NCI-H187 (cell line): Measurements from ENCODE around the gene KRT37.
"Not testable (repeated sequence)": the region's sequence is repeated elsewhere in the genome, so short reads cannot be mapped to it uniquely, and the experiment has no call there.

Experiments used
- DNase-seq, 2 experiments: peaks; one replicate each; lab custom pipeline; 2025; lab: John Stamatoyannopoulos, UW

KRT37 gene

DNA sequence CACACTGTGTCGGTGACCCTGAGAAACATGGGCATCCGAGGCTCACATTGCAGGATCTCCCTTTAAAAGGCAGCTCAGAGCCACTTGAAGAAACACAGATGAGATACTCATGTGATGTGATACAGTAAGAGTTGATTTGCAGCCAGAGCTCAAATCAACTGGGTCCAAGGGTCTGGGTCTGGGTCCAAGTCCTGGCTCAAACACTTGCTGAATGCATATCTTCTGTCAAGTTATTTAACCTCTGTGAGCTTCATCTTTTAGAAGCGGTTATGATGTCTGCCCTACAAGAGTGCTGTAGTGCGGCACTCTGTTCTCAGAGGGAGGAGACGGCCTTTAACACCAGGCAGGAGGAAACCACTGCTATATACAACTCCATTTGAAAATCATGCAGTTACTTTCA, 10.0 kb upstream of the KRT37 start:
- DNase-seq = peak in 1 of 2 experiments; percentile 81

DNA sequence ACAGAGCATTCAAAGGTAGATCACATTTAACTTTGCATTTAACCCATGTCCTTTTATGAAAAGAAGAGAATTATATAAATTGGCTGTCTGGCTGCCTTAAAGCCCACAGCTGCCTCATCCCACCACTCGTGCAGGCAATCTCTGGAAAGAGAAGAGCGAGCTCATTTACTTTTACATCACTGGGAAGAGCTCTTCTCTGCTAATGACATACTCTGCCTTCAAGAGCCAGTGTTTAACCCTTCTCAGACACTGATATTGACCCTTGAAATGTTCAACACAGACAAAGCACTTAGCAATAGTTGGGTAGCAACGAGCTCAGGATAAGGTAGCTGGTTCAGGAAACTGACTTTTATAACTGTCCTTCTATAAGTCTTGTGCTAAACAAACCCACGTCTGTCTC, 9.6 kb upstream of the KRT37 start:
- DNase-seq = peak; percentile 66 to 81

DNA sequence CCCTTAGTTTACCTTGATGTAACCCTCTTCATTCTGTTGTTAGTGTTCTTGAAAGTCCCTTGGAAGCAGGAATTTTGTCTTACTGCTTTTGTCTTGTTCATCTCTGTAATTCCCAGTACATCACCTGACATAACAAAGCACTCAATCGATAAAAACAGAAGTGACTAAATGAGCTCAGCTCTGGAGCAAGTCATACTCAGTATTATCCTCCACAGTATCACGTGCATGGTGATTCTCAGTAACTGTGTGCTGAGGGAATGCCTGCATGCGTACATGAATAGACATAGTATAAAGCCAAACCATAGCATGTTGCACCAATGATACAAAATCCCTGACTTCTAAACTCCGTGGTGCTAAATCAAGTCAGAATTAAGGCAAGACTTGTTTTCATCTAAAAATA, 9.2 kb upstream of the KRT37 start:
- DNase-seq = no peak

- DNase-seq = not testable (repeated sequence)
Observed at GRCh38 chr17:41430376-41430775, 6.0 kb upstream of the KRT37 start.

DNA sequence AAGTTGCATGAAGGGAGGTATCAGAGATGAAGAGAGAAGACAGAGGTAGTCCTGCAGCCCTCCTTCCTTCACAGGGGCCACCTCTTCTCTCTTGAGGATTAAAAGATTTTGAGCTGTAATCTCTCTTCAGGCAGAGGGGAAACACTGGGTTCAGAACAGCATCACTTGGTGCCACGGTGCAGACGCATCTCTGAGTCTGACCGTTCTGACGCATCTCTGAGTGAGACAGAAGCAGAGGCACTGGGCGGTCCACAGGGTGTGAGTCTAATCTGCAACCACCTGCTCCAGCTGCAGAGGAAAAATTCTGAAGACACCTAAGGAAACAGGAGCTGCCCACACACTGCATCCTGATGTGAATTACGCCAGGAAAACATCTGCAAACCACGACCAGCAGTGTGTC, 5.3 kb upstream of the KRT37 start:
- no peak for DNase-seq

GRCh38 chr17:41428591-41429291, 4.4 kb upstream of the KRT37 start:
- DNase-seq = no peak

- not testable (repeated sequence) for DNase-seq
Observed at GRCh38 chr17:41422586-41422985, 1.8 kb downstream of the KRT37 start.

GRCh38 chr17:41421617-41422016, 2.8 kb downstream of the KRT37 start:
- DNase-seq = no peak

GRCh38 chr17:41421116-41421515, 3.3 kb downstream of the KRT37 start:
- DNase-seq = no peak

DNA sequence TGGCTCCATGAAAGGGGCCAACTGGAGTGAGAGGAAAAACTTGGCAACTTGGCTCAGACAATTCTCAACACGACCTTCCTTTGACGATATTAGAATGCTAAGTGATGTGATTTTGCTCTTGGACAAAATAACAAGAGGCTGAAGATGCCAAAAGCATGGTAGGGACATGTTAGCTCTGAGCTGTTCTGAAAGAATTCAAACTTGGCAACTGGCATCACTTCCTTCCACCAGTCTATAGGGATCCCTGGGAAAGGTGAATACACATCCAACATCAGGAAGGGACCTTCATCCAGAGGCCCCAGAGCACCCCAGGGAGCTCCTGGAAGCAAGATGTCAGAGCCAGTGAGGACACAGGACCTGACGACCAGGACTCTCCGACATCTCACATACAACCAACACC, 4.3 kb downstream of the KRT37 start:
- no peak for DNase-seq

DNA sequence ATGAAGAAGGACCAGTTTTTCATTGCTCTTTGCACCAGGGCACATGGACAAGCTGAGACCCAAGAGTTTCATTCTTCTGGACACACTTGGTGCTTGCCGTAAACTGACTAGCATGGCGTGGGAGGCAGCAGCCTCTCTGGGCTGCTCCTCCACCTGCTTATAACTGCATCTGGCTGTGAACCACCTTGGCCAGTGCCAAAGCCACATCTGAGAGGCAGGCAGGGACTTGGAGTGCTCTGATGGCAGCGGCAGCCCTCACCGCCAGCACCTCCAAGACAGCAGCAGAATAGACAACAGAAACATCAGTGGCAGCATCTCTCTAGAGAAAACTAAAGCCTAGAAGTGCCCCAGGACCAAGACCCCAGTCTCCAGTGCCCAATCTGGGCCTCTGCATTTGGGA, 4.7 kb downstream of the KRT37 start:
- no peak for DNase-seq

DNA sequence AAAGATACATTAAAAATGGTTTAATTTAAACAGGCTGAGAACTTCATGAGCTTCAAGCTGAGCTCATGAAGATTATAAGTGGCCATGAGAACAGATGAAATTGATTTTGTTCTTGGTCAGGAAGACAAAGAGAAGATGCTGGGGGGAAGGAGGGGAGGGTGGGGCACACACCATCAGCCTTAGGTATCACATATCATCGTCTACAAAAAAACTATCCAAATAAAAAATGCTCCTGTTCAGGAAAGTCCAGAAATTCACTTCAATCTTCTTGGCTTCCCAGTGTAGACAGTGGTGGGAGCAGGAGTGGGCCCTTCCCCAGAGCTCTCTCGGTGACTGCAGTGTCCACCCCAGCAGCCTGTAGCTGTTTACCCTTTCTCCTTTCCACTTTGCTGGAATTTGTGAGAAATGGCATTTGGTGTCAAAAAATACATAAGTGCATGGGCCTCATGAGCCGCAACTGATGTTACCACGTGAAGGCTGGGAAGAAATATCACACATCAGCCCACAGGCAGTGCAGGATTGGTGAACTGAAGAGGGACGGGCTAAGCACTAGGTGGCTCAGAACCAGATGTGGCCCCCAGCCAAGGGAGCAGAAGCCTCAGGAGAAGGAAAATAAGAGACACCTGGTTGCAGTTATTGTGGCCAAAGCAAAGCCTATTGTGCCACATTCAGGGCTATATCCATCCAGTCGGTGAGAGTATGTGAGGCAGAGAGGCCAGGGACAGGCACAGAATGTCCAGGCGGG, 6.1 kb downstream of the KRT37 start:
- no peak for DNase-seq

DNA sequence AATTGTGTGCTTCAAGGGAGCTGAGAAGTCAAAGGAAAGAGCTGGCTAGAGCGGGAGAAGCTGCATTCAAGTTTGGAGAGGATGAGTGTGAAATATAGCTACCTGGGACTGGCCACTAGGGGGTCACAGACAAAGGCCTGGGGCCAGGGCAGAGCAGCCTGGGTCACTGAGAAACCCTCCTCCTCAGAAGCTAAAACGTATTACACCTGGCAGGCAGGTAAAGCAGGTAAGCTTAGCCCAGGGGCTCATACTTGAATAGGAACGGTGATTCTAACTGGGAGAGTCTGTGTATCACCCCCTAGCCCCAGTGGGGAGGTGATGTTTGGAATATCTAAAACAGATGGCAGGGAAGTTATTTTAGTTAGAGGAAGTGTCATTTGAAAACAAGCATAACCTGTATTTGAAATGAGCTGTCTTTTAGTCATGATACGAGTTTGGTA, 6.8 kb downstream of the KRT37 start:
- DNase-seq = no peak

GRCh38 chr17:41417127-41417526, 7.3 kb downstream of the KRT37 start:
- no peak for DNase-seq

DNA sequence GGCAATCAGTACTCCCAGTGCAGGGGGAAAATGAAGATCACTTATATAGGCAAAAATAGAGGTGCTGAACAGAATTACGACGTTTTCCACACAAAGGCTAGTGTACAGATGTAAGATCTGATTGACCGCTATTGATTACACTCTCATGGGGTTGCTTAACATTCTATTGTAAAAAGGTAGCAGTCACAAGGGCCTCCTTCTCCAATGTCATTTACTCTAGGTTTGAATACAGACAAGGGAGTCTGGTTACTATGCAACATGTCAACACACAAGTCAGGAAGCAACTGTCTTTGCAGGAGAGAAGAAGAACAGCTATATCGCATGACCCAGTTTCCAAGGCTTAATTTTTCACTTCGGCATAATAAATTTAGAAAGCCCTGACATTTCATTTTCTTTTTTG, 7.9 kb downstream of the KRT37 start:
- no peak for DNase-seq

GRCh38 chr17:41415833-41416335, 8.5 kb downstream of the KRT37 start:
- no peak for DNase-seq

- DNase-seq = no peak
Observed at GRCh38 chr17:41415411-41415810, 9.0 kb downstream of the KRT37 start.

DNA sequence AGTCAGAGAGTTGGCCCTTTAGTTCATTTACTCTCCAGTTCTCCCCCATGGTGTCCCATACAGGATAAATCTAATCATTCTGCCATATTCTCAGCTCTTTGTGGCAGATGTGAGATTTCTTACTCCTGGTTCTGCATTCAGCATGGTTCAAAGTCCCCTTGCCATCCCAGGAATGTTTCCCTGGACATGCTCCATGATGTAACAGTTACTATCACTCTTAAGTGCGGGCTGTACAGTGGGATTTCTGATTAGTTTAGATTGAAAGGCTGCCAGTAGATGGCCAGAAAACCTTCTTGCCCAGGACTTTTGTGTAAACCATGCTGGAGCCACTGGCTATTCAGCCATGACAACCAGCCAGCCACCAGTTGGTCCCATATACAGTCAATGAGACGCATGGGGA, 10.4 kb downstream of the KRT37 start:
- no peak for DNase-seq

GRCh38 chr17:41413353-41413957, 10.9 kb downstream of the KRT37 start:
- DNase-seq = peak; percentile 10 to 33

DNA sequence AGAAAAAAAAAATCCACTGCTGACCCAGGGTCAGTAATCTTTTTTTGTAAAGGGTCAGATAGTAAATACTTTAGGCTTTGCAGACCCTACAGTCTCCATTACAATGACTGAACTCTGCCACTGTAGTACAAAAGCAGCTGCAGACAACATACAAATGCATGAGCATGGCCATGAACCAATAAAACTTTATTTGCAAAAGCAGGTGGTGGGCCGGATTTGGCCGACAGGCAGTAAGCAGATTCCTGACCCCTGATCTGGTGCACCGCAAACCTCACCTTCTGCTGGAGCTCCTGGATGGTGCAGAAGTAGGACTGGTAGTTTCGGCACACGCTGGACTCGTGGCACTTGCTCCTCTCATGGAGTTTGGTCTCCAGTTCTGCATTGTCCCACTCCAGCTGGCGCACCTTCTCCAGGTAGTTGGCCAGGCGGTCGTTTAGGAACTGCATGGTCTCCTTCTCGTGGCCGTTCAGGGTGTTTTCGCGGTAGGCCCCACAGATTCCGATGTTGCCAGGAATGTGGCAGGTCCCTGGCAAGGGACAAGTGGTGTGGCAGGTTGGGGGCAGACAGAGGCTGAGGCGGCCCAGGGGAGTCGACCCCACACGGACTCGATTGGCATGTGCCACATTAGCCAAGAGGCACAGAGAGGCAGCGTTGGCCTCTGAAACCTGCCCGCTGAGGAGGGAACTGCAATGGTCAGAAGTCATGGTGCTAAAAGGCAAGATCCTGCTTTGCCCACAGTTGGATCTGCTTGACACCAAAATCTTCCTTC, 13.1 kb downstream of the KRT37 start:
- no peak for DNase-seq

DNA sequence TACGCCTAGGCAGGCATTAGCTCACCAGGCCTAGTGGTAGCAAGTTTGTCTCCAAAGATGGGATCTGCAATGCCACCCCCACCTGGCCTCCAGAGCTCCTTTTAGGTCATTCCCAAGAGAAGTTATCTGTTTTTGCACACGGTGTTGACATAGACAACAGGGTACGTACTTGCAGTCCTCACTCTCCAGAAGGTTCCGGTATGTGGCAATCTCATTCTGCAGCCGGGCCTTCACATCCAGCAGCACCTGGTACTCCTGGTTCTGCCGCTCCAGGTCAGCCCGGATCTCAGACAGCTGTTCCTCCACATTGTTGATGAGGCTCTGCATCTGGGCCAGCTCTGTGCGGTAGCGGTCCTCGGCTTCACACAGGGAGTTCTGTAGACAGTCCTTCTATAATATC, 17.2 kb downstream of the KRT37 start:
- DNase-seq = no peak

DNA sequence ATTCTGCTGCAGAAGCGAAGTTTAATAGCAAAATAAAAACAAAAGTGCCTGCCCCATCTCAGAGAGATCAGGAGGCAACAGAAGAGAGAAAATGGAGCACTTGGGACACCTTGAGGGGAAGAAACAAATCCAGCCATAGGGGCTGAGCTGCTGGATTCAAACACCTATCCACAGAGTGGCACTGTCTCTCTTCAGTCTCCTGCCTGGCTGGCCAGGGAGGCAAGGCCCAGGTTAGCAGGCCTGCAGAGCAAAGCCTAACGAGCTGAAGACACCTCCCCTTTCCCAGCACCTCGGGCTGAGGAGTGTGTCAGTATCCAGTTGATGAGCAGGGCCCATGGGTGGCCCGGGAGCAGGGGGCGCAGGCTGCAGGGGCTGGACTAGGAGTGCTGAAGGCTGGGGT, 18.2 kb downstream of the KRT37 start:
- no peak for DNase-seq
